Common myeloid progenitor, CD34-positive (primary cell): Measurements from ENCODE around the gene PTPRG.

Source experiments
- CTCF ChIA-PET: fragments of 350-600 bp; sonication (Branson Sonifier 250); formaldehyde crosslinking; loops from one replicate; lab custom pipeline; 2021; ENCODE audit warnings: antibody characterized with exemption; lab: Charles Lee
- POLR2A ChIA-PET: fragments of 350-600 bp; sonication (Branson Sonifier 250); formaldehyde crosslinking; loops from one replicate; lab custom pipeline; 2021; ENCODE audit warnings: antibody characterized with exemption; lab: Charles Lee
- DNase-seq, 3 donors: peaks; one replicate each; pipeline versions ENCODE4 v3.0.0 to v3.0.0-alpha.2; 2013
- H3K27ac ChIP-seq, 2 experiments: 1 replicate in 1 of 2; 2 replicates in 1 of 2; pipeline ENCODE4 v1.7.0; 2013; ENCODE audit warnings: inconsistent platforms in 2 of 2, low read length in 2 of 2, mild to moderate bottlenecking in 2 of 2, low read depth in 1 of 2, moderate library complexity in 1 of 2; ENCODE audit not compliant: severe bottlenecking in 2 of 2, insufficient read depth in 1 of 2, poor library complexity in 1 of 2
- H3K27me3 ChIP-seq, 5 experiments: replicated peaks in 2 of 5; 1 replicate in 3 of 5; 2 replicates in 2 of 5; pipeline versions ENCODE4 v1.6.1 to v1.7.0; 2013; ENCODE audit warnings: low read length in 4 of 5, mild to moderate bottlenecking in 2 of 5, moderate library complexity in 2 of 5, inconsistent platforms in 1 of 5; ENCODE audit not compliant: insufficient read depth in 5 of 5, control insufficient read depth in 4 of 5
- H3K36me3 ChIP-seq, 4 experiments: 1 replicate in 2 of 4; 2 replicates in 2 of 4; pipeline versions ENCODE4 v1.6.1 to v1.7.0; 2013; ENCODE audit warnings: low read length in 3 of 4, control low read depth in 1 of 4, mild to moderate bottlenecking in 1 of 4; ENCODE audit not compliant: control insufficient read depth in 4 of 4, insufficient read depth in 4 of 4
- H3K4me1 ChIP-seq, 4 experiments: 1 replicate in 3 of 4; 2 replicates in 1 of 4; pipeline versions ENCODE4 v1.6.1 to v1.7.1; 2013; ENCODE audit warnings: low read length in 3 of 4, mild to moderate bottlenecking in 3 of 4, control low read depth in 1 of 4, inconsistent platforms in 1 of 4, moderate library complexity in 1 of 4; ENCODE audit not compliant: control insufficient read depth in 4 of 4, insufficient read depth in 4 of 4; ENCODE audit errors: control extremely low read depth in 1 of 4
- H3K4me3 ChIP-seq, 7 experiments: 1 replicate in 4 of 7; 2 replicates in 3 of 7; pipeline versions ENCODE4 v1.5.1 to v1.7.0; 2013; ENCODE audit warnings: mild to moderate bottlenecking in 7 of 7, low read length in 6 of 7, moderate library complexity in 6 of 7, inconsistent platforms in 2 of 7, low read depth in 2 of 7, control low read depth in 1 of 7; ENCODE audit not compliant: insufficient read depth in 4 of 7, control insufficient read depth in 1 of 7; ENCODE audit errors: extremely low read depth in 1 of 7
- H3K9me3 ChIP-seq, 5 experiments: 1 replicate in 4 of 5; 2 replicates in 1 of 5; pipeline versions ENCODE4 v1.6.1 to v1.7.1; 2013; ENCODE audit warnings: low read length in 4 of 5, mild to moderate bottlenecking in 2 of 5, inconsistent platforms in 1 of 5, low read depth in 1 of 5, moderate library complexity in 1 of 5; ENCODE audit not compliant: control insufficient read depth in 4 of 5, insufficient read depth in 2 of 5; ENCODE audit errors: control extremely low read depth in 1 of 5
- WGBS: methylation state at CpG from one replicate; pipeline ENCODE4 v1.1.5; 2013; ENCODE audit not compliant: insufficient coverage; 5-methylcytosine and 5-hydroxymethylcytosine counted together

Gene PTPRG

DNA sequence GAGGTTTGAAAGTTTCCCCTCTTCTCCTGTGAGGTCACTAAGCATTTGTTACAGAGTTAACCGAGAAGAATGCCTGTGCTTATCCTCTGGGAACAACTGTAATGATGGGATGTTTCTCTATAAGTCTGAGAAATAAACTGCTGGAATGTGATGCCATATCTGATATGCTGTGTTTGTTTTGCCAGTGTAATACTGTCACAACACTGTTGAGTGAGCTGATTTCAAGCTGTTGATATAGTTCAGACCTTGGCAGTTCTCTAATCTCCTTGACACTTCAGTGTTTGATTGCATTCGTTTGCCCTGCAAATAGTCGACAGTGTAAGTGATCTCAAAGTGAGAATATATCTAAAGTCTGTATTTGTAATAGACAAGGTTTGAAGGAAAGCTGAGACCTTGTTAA lies 73.3 kb downstream of the PTPRG start:
- H3K27ac ChIP-seq, result no peak overlapping the region
- ChIA-PET POLR2A (no interaction called here), CTCF (no interaction called here)
- no peak for DNase-seq
- no peak overlapping the region for H3K4me3 ChIP-seq
- no peaks in the 10 kb centered on the region for H3K4me1 ChIP-seq
- no peaks in the 10 kb centered on the region for H3K36me3 ChIP-seq
- no peaks in the 10 kb centered on the region for H3K27me3 ChIP-seq
- no peaks in the 10 kb centered on the region for H3K9me3 ChIP-seq
- no CpG with 5 or more reads among the region's 3 CpGs for WGBS

GRCh38 chr3:61637088-61638051 lies 76.0 kb downstream of the PTPRG start:
- Histone ChIP-seq H3K36me3 (no peaks in the 10 kb centered on the region), H3K9me3 (no peaks in the 10 kb centered on the region), H3K4me3 (no peak overlapping the region), H3K27ac (no peak overlapping the region), H3K4me1 (no peaks in the 10 kb centered on the region), H3K27me3 (no peaks in the 10 kb centered on the region)
- ChIA-PET CTCF (no interaction called here), POLR2A (no interaction called here)
- DNase-seq, result no peak
- WGBS, result 96% methylated on average over 6 of the region's 16 CpGs

DNA sequence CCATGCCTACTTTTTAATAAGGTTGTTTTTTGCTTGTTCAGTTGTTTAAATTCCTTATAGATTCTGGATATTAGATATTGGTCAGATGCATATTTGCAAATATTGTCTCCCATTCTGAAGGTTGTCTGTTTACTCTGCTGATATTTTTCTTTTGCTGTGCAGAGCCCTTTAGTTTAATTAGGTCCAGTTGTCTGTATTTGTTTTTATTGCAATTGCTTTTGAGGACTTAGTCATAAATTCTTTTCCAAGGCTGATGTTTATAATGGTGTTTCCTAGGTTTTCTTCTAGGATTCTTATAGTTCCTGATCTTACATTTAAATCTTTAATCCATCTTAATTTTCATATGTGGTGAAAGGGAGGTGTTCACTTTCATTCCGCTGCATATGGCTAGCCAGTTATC lies 77.4 kb downstream of the PTPRG start:
- ChIA-PET POLR2A (no interaction called here), CTCF (no interaction called here)
- Histone ChIP-seq H3K4me1 (no peaks in the 10 kb centered on the region), H3K27me3 (no peaks in the 10 kb centered on the region), H3K4me3 (no peak overlapping the region), H3K9me3 (no peaks in the 10 kb centered on the region), H3K36me3 (no peaks in the 10 kb centered on the region), H3K27ac (no peak overlapping the region)
- no CpG with 5 or more reads among the region's 1 CpG for whole genome bisulfite sequencing
- DNase-seq, result no peak

DNA sequence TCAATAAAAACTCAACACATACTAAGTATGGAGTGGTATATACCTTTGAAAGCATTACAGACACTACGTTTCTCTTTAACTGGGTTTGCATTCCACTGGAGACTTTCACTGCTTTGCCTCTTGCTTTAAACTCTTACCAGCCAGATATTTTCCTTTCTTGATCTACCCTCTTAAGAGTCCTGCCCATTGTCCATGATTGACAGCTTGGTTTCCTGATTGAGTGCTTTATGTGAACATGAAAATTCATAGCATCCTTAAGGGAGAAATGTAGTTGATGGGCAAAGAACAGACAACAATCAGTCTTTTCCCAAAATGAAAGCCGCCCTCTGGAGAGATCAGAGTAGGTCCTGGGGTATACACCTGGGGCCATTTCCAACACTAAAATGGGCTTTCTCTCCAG lies 78.6 kb downstream of the PTPRG start:
- H3K36me3 ChIP-seq, result no peaks in the 10 kb centered on the region
- no peaks in the 10 kb centered on the region for H3K4me1 ChIP-seq
- 100% methylated on average over 1 of the region's 2 CpGs for WGBS
- no peak for DNase-seq
- H3K9me3 ChIP-seq, result no peaks in the 10 kb centered on the region
- H3K27me3 ChIP-seq, result no peaks in the 10 kb centered on the region
- no peak overlapping the region for H3K27ac ChIP-seq
- POLR2A ChIA-PET, result no interaction called here
- no peak overlapping the region for H3K4me3 ChIP-seq
- CTCF ChIA-PET, result no interaction called here

DNA sequence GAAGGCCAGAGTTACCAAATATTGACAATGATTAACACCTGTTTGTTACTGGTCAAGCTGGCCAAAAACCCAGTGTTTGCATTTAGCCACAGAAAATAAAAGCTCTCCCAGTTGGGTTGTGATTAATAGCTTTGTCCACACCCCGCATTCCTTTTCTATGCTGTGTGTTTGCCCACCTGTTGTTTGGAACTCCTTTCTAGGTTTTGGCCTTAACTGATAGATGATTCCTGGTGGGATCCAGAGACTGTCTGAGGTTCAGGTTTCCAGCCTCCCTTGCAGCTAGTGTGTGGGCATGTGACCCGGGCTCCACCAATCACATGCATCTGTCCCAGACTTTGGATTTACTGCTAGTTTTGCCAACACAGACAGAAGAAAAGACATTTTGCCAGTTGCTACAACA lies 83.8 kb downstream of the PTPRG start:
- no peaks in the 10 kb centered on the region for H3K27me3 ChIP-seq
- no peaks in the 10 kb centered on the region for H3K4me1 ChIP-seq
- H3K36me3 ChIP-seq, result no peaks in the 10 kb centered on the region
- no peak for DNase-seq
- 100% methylated on average over 2 of the region's 2 CpGs for WGBS
- no peak overlapping the region for H3K27ac ChIP-seq
- ChIA-PET POLR2A (no interaction called here), CTCF (no interaction called here)
- H3K4me3 ChIP-seq, result no peak overlapping the region
- peaks cover 0 to 6% (median 0%) of the 10 kb centered on the region in 5 experiments for H3K9me3 ChIP-seq

- DNase-seq, result no peak
- H3K27me3 ChIP-seq, result no peaks in the 10 kb centered on the region
- H3K36me3 ChIP-seq, result no peaks in the 10 kb centered on the region
- CTCF ChIA-PET, result no interaction called here
- H3K27ac ChIP-seq, result no peak overlapping the region
- H3K4me3 ChIP-seq, result no peak overlapping the region
- no CpG with 5 or more reads among the region's 1 CpG for WGBS
- POLR2A ChIA-PET, result no interaction called here
- no peaks in the 10 kb centered on the region for H3K4me1 ChIP-seq
- peaks cover 0 to 6% (median 0%) of the 10 kb centered on the region in 5 experiments for H3K9me3 ChIP-seq
Measured at GRCh38 chr3:61646360-61646759, 85.0 kb downstream of the PTPRG start.

DNA sequence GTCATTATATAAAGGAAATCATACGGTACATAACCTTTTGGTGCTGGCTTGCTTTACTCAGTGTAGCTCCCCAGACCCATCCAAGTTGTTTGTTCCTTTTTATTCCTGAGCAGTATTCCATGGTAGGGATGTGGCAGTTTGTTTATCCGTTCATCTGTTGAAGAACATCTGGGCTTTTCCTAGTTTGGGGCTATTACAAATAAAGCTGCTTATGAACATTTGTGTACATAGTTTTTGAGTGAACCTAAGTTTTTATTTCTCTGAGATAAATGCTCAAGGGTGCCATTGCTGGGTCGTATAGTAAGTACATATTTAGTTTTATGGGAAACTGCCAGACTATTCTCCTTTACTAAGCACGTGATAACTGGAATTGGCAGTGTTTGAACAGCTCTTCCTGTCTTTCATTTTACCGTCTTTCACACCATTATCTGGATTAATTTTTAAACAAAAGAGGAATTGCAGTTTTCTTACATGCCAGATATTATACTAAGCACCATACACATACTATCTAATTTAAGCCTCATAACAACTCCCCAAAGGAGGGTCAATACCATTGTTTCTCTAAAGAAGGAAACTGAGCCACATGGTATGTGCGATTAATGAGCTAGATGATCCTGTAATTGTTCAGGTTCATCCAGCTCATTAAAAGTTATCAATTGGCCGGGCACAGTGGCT lies 85.6 kb downstream of the PTPRG start:
- H3K27ac ChIP-seq, result no peak overlapping the region
- CTCF ChIA-PET, result no interaction called here
- POLR2A ChIA-PET, result no interaction called here

More for the DNA sequence above, 85.6 kb downstream of the PTPRG start:
- Histone ChIP-seq H3K4me1 (no peaks in the 10 kb centered on the region), H3K4me3 (no peak overlapping the region), H3K27me3 (no peaks in the 10 kb centered on the region), H3K9me3 (peaks cover 0 to 6% (median 0%) of the 10 kb centered on the region in 5 experiments), H3K36me3 (no peaks in the 10 kb centered on the region)
- WGBS, result 100% methylated on average over 2 of the region's 7 CpGs
- no peak for DNase-seq
